CD4-positive, alpha-beta T cell treated with Interleukin-15 for 4 hours (primary cell): ENCODE measurements around the gene CAMK4.
"Not testable (repeated sequence)": the region's sequence is repeated elsewhere in the genome, so short reads cannot be mapped to it uniquely, and the experiment has no call there.

ENCODE experiments used
- DNase-seq: peaks from one replicate; pipeline ENCODE4 v3.0.0-alpha.2; 2020; ENCODE audit warnings: low spot score

Gene CAMK4

DNA sequence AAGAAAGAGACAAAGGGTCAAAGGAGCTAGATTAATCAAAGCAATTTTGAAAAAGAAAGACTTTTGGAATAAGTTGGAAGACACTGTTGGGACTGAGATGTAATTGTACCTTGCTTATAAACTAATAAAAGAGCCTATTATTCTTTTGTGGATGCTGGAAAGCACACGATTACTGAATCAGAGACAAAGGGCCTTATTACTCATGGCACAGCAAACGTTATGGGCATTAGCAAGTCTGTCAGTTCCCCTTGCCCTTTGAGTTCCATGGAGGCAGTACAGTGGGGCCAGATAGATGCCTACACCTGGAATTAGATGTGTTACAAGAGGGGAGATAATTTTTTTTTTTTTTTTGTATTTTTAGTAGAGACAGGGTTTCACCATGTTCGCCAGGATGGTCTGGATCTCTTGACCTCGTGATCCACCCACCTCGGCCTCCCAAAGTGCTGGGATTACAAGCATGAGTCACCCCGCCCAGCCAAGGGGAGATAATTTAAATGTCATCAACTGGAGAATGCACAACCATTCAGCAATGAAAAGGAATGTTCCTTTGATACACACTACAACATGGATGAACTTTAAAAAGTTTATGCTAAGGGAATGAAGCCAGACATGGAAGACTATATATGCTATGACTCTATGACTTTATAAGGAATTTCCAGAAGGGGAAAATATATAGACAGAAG lies 159.2 kb downstream of the CAMK4 start:
- DNase-seq, result no peak

DNA sequence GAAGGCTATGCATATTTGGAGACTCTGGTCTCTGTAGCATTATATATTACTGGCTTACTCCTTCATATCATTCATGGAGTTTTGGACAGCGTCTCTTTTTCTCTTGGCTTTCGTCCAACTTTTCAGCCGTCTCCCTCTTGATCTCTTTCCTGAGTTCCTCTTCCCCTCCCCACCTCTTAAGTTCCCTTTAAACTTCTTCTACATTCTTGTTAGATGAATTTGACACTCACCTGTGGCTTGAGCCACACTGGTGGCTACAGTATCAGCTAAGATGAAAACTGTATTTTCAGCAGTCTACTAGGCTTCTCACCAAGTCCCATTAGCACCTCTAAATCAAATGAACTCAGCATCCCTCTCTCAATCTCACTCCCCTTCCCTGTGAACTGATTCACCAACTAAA lies 160.0 kb downstream of the CAMK4 start:
- DNase-seq, result no peak

DNA sequence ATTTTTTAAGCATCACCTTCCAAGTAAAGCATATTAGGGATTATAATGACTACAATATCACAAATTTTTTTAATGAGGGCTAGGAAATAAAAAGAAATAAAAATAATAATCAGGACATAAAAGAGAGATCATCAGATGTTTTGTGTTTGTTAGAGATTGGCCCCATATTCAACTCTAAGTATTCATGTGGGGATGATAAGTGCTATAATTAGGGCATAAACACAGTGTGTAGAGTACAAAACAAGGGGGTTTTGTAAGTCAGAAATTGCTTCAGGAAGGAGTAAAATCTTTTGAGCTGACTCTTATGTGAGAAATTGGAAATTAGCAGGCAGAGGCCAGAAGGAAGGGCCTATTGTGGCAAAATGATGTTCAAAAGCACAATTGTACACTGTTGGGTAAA lies 160.9 kb downstream of the CAMK4 start:
- DNase-seq, result no peak

DNA sequence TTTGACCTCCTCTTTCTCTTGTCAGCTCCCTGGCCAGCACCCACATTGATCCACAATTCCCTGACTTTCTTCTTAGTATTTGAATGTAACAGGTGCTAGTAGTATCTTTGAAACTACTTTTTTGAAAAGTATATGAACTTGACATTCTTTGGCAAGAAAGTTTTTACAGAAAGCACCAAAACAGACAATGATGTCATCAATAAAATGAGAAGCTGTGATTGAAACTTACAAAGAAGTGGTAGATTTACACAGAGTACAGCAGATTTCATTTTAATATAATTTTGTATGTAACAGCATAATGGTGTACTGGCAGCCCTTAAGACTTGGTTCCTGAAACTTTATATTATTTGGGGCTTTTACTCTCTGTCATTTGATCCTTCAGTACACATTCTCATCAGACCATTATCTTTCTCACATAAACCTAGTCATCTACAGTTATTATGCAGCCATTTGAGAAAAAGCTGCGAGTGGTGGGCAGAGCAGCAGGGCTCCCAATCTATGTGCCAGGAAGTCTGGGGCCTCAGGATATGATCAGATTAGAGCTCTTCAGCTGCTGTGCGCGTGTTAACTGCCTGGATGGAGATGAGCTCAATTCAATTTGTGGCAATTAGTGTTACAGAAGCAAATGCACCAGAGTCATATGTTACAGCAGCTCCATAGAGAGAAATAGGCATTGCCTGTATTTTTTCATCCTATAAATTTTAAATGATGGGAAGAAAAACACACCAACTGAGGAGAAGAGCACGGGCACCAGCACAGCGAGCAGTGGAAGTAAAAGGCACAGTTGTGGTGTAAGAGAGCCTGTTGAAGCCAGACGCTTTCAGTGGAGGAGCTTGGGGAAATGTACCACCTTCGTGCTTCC lies 162.0 kb downstream of the CAMK4 start:
- DNase-seq, result no peak

DNA sequence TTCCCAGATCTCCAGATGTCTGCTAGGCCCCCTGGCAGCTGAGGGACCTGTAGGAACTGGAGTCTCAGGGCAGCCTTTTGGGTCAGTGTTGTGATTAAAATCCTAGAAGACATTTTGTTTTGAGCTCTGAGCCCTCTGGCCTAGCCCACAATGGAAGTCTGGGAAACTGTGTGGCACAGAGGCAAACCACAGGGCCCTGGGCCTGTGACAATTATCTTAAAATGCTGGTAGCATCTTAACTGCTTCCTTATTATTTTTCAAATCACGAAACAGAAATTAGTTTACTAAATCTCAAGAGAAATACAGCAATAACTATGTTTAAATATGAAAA lies 162.6 kb downstream of the CAMK4 start:
- no peak for DNase-seq

DNA sequence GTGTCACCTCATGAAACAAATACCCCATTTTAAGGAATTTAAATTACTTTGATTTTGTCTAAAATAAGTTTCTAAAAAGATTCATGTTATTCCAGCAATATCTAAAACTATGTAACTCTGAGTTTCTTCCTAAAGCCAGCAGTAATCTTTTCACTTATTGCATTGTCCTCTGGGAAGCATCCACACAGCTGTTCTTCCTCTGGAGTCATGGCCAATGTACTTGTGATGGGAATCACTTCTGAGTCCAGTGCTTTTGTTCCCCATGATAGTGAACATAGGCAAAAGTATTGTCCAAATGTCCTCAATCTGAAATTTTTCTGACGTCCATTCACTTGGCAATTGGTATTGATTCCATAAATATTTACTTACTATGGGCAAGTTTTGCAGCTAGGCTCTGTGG lies 163.2 kb downstream of the CAMK4 start:
- DNase-seq, result no peak

DNA sequence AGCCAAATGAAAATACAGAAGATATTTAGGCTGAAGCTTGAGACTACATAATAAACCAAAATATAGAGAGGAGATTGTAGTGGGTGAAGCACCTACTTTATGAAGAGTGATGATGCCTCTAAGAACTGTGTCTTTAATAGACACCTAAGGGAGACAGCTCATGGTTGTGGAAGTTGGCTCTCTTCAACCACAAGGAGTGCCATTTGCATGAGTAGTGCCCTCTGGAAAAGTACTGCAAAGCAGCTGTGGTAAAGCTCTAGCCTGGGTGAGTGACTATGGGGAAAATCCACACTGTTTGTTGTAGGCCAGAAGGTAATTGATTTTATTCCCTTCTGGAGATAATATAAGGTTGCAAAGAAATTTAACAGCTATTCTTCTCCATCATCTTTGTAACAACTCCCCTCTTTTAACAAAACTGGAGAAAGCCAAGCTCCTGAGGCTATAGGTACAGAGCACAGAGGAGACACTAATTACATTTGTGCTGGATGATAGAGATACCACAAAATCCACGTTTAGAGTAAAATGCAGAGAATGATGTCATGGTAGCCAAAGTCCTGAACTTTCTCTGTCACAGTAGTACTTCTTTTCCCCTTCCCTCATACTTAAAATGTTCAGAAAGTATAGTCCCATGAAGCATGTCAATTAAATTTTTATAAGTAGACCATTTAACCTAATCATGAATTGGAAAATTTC lies 165.4 kb downstream of the CAMK4 start:
- DNase-seq, result no peak

DNA sequence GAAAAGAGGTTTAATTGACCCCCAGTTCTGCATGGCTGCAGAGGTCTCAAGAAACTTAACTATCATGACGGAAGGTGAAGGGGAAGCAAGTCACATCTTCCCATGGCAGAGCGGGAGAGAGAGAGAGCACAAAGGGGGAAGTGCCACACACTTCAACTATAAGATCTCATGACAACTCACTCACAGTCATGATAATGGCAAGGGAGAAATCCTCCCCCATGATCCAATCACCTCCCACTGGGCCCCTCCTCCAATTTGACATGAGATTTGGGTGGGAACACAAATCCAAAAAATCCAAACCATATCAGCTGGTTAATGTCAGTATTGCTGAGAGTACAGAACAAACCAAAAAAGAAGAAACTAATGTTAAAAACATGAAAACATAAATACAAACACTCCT lies 168.0 kb downstream of the CAMK4 start:
- DNase-seq, result no peak

DNA sequence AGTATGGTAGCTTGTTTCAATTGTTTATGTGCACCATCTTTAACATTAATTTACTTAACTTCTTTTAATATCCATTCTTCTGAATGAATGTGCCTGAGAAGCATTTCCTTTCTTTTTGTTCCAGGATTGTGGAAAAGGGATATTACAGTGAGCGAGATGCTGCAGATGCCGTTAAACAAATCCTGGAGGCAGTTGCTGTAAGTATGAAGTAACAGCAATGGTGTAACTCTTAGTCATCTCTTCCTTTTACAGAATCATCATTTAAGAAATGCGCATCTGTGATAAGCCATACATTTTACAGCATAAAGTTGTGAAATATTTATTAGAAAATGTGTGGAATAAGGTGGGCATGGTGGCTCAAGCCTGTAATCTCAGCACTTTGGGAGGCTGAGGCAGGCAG lies 170.4 kb downstream of the CAMK4 start:
- no peak for DNase-seq

DNA sequence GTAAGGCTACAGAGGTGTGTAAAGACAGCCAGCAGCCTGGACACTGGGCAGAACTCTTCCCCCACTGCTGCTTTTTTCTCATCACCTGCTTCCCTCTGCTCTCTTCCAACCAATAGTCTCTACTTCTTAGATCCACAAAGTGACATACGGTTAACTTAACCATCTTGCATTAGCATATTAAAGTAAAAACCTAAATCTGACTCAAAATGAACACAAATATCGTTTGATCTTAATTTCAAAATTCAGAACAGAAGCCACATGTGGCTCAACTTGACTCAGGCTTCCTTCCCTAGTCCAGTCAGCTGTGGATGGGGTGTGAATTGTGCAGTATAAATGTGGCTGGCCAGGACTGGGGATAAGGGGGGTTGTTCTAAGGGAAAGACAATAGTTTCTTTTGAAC lies 173.8 kb downstream of the CAMK4 start:
- no peak for DNase-seq

DNA sequence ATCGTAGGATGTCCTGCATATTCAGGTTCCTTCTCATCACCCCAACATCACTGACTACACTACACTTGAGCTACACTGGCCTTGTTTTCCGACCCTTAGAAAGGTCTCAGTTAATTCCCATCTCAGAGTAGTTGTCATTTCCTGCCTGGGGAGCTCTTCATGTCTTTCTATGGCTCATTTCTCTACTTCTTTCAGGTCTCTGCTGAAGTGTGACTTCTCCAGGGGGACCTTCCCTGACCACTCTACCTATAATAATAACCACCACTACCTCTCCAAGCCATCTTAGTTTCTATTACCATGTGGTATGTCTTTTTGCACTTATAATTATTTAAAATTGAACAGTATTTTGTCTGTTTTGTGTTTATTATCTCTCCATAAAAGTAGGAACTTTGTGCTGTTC lies 174.9 kb downstream of the CAMK4 start:
- no peak for DNase-seq

DNA sequence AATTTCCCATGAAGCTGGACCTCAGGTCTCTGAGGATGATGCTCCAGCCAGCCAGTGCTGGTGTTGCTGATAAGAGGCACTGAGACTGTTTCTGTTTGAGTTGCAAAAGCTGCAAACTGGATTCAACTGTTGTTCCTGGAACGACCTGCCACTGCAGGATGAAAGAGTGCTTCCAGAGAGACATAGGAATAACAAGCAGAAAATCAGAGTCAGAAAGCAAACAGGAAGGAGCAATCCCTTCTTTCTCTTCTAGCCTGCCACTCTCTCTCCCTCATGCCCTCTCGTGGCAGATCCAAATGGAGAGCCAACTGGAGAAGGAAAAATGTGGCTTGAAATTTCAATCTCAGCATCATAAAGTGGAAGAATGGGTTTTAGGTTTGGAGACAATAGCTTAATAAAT lies 177.7 kb downstream of the CAMK4 start:
- no peak for DNase-seq

DNA sequence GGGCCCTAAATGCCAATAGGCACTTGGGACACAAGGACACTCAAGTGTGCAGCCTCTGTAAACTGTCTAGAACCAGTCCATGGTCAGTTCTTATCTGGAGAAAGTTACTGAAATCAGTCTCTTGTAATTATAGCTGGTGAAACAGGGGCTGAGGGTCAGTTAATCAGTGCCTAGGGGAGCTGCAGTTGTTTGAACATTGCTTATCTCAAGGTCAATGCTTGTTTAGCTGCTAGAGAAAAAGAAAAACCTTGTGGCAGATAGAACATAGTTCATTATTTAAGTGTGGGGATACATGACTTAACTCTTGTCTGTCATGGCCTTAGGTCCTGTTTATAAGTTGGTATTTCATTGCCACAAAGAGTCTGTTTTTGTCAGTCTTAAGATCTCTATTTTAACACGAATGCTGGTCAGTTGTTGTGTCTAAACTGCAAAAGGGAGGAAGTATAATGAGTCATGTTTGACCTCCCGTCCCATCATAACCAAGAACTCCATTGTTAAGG lies 180.1 kb downstream of the CAMK4 start:
- no peak for DNase-seq

DNA sequence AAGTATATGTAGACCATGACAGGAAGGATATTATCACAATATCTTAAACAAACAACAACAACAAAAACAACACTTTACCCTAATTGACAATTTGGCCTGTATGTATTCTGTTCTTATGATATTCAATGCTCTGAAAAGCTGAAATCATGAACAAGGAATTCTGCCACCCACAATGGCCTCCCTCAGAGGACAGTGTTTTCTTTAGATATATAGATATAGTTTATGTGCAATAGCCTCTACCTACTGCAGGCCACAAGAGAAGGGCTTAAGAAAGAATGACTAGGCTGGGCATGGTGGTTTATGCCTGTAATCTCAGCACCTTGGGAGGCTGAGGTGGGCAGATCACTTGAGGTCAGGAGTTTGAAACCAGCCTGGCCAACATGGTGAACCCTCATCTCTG lies 183.4 kb downstream of the CAMK4 start:
- no peak for DNase-seq

DNA sequence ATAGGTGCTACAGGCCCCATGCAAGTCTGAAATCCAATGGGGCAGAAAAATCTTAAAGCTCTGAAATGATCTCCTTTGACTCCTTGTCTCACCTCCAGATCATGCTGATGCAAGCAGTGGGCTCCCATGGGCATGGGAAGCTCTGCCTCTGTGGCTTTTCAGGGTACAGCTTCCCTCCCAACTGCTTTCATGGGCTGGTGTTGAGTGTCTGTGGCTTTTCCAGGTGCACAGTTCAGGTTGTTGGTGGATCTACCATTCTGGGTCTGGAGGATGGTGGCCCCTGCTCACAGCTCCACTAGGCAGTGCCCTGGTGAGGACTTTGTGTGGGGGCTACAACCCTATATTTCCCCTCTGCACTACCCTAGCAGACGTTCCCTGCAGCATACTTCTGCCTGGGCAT lies 184.6 kb downstream of the CAMK4 start:
- no peak for DNase-seq

DNA sequence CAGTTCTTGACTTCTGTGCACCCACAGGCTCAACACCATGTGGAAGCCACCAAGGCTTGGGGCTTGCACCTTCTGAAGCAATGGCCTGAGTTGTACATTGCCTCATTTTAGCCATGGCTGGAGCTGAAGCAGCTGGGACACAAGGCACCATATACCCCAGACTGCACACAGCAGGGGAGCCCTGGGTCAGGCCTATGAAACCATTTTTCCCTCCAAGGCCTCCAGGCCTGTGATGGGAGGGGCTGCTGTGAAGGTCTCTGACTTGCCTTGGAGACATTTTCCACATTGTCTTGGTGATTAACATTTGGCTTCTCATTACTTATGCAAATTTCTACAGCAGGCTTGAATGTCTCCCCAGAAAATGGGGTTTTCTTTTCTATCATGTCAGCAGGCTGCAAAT lies 185.1 kb downstream of the CAMK4 start:
- DNase-seq, result not testable (repeated sequence)

DNA sequence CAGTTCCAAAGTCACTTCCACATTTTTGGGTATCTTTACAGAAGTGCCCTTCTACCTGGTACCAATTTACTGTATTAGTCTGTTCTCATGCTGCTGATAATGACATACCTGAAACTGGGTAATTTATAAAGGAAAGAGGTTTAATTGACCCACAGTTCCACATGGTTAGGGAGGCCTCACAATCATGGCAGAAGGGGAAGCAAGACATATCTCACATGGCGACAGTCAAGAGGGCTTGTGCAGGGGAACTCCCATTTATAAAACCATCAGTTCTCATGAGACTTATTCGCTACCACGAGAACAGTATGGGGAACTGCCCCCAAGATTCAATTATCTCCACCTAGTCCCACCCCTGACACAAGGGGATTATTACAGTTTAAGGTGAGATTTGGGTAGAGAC lies 185.9 kb downstream of the CAMK4 start:
- DNase-seq, result not testable (repeated sequence)

DNA sequence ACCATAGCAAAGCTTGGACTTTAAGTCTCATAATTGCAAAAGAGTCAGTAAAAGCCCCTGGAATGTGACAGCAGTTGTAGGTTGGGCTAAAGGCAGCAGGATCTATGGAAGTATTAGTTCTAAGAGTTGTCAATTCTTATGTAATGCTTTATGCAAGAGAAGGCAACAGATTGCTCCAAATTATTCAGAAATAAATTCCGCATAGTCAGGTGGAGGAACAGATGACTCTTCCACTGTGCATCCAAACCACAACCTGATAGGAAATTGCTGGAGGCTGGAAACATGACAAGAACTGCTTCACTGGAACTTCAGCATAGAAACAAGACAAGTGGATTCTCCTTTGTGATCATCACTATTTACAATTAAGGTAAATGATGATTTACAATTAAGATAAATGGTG lies 187.1 kb downstream of the CAMK4 start:
- DNase-seq, result no peak

DNA sequence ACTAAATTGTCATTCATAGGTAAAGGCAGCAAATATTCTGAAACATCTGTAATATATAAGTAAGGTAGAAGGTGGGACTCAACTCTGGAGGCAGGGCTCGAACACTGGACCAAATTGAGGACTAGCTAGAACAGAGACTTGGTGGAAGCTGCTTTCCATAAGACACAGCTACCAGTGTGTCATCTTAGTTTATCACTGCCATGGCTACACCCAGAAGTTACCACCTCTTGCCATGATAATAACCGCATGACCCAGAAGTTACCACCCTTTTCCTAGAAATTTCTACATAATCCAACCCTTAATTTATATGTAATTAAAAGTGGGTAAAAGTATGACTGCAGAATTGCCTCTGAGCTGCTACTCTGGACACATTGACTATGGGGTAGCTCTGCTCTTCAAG lies 188.4 kb downstream of the CAMK4 start:
- no peak for DNase-seq

DNA sequence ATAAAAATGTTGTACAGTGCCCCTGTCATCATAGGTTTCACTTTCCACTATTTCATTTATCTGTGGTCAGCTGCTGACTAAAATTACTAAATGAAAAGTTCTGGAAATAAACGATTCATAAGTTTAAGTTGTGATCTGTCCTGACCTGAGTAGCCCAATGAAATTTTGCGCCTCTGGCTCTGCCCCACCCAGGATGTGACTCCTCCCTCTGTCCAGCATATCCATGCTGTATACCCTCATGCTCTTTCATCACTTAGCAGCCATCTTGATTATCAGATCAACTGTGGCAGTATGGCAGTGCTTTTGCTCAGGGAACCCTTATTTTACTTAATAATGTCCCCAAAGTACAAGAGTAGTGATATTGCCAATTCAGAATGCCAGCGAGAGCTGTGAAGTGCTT lies 190.9 kb downstream of the CAMK4 start:
- DNase-seq, result no peak

DNA sequence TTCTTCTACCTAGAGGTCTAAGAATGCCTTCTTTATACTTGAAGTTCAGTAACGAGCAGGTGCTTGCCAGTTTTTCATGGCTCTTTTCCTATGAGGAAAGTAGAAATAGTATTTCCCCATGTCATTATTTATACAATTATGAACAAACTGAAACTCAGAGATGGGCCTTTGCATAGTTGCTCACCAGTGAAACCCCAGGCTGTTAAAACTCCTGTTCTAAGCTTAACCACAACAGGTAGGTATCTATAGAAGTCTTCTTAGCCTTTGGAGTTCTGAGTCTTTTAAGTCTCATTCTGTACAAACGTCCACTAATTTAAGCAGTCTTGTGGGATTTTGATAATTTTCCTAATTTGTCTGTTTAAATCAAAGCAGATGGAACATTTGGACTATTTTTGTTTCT lies 198.1 kb downstream of the CAMK4 start:
- DNase-seq, result no peak

DNA sequence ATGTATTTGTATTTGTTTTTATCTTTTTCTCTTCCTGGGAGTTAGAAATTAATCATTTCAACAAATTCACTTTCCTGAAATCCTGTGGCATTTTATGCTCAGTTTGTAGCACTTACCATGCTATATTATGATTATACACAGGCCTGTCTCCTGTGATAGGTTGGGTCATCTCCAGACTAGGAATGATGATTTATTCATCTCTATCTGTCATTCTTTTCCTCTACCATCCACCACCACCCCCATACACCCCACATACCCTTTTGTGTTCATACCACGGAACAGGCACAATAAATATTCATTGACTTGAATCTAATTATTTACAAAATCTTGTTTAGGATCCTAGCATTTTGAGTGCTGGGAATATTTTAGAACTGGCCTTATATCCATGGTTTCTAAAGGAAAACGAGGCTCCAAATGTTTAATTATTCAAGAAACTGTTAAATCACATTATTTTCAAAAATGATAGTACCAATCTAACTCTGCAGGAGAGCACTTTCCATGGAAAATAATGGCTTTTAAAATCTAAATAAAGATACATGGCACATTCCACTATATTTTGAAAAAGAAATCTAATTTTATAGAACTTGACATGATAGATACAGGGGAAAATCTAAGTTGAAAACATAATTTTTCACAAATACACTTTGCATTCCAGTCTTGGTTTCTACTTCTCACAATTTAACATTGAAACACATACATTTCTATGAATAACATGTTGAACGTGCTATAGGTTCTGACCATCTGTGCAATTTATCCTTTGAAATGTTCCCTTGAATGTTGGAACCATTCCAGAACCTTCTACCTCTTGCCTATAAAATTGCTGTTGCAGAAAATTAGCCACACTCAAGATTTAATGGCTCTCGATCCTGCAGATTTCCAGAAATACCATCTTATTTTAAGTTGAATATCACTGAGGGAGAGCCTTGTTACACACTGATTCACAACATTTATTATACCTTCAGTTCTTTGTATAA lies 198.8 kb downstream of the CAMK4 start:
- DNase-seq, result no peak
